HepG2 (cell line): ENCODE results near the gene VPS52. TPM values are rescaled to one million over a fixed set of nuclear protein-coding genes. Genes with fewer than 3 reads are reported as not detected.

Experiments
- BCLAF1 ChIP-seq: fragments of 450-650 bp; IDR thresholded peaks from 2 replicates; pipeline ENCODE4 v1.6.1; 2017; ENCODE audit warnings: mild to moderate bottlenecking
- EED ChIP-seq: sonication (generic); formaldehyde crosslinking; IDR thresholded peaks from 2 replicates; pipeline ENCODE4 v1.5.0; 2020; ENCODE audit warnings: mild to moderate bottlenecking, missing genetic modification reagents
- ETV6 ChIP-seq: sonication (generic); formaldehyde crosslinking; conservative IDR thresholded peaks from 2 replicates; pipeline ENCODE4 v1.4.0; 2020; ENCODE audit warnings: missing genetic modification reagents
- HMG20B ChIP-seq: conservative IDR thresholded peaks from 2 replicates; pipeline ENCODE4 v1.6.1; 2016; ENCODE audit warnings: missing genetic modification reagents, missing compliant biosample characterization
- IKZF4 ChIP-seq: sonication (generic); formaldehyde crosslinking; IDR thresholded peaks from 2 replicates; pipeline ENCODE4 v1.5.1; 2020; ENCODE audit warnings: borderline replicate concordance, mild to moderate bottlenecking, low read depth, missing genetic modification reagents; ENCODE audit errors: not compliant biosample characterization
- RARA ChIP-seq: IDR thresholded peaks from 2 replicates; pipeline ENCODE4 v1.6.1; 2016; ENCODE audit warnings: missing genetic modification reagents, missing compliant biosample characterization
- TBP ChIP-seq: sonication (generic); formaldehyde crosslinking; IDR thresholded peaks from 2 replicates; pipeline ENCODE4 v1.5.0; 2020; ENCODE audit warnings: missing genetic modification reagents
- ZC3H13 ChIP-seq: sonication (generic); formaldehyde crosslinking; IDR thresholded peaks from 2 replicates; pipeline ENCODE4 v1.8.1; 2023; ENCODE audit warnings: mild to moderate bottlenecking, missing genetic modification reagents, moderate library complexity
- ZFP91 ChIP-seq: sonication (generic); formaldehyde crosslinking; IDR thresholded peaks from 2 replicates; pipeline ENCODE4 v1.9.0; 2022; ENCODE audit warnings: missing genetic modification reagents, mild to moderate bottlenecking, borderline replicate concordance
- ZNF18 ChIP-seq: sonication (generic); formaldehyde crosslinking; IDR thresholded peaks from 2 replicates; pipeline ENCODE4 v1.8.0; 2022; ENCODE audit warnings: mild to moderate bottlenecking, missing genetic modification reagents; ENCODE audit not compliant: insufficient replicate concordance
- ZNF260 ChIP-seq: sonication (generic); formaldehyde crosslinking; IDR thresholded peaks from 2 replicates; pipeline ENCODE4 v1.4.0; 2020; ENCODE audit warnings: missing genetic modification reagents, low read depth, mild to moderate bottlenecking, borderline replicate concordance
- ZNF318 ChIP-seq: sonication (generic); formaldehyde crosslinking; IDR thresholded peaks from 2 replicates; pipeline ENCODE4 v1.4.0; 2020; ENCODE audit warnings: mild to moderate bottlenecking, missing genetic modification reagents
- ZNF746 ChIP-seq: sonication (generic); formaldehyde crosslinking; IDR thresholded peaks from 2 replicates; pipeline ENCODE4 v1.8.0; 2022; ENCODE audit warnings: mild to moderate bottlenecking, missing genetic modification reagents
- polyA plus RNA-seq, 8 experiments: library from polyadenylated mRNA; depleted of rRNA in 3 of 8; stranded (reverse) in 7 of 8; unstranded in 1 of 8; fragments of >200 nt; fragmentation: Illumina TruSeq in 4 of 8; extraction: Trizol in 4 of 8; gene quantifications; 2 replicates each; pipeline versions ENCODE4 v1.2.1 to v1.2.3, GENCODE V29; 2011 to 2016; ENCODE audit warnings: low read depth in 4 of 8, missing spikeins in 1 of 8, mixed read lengths in 1 of 8; ENCODE audit not compliant: insufficient read depth in 1 of 8
- total RNA-seq, 5 experiments: library from RNA; depleted of rRNA; stranded (reverse); fragments of >200 nt; fragmentation: Illumina TruSeq; extraction: Trizol; gene quantifications; 2 replicates each; pipeline ENCODE4 v1.2.3, GENCODE V29; 2016; ENCODE audit warnings: low read depth in 1 of 5

Gene VPS52
- total and polyA plus RNA-seq, 2 of the 13 experiments (the other 11 are each of a cell fraction or from before 2014, with no cell fraction given), result 48.9 to 85.5 TPM

- TF ChIP-seq HMG20B (CRISPR knock-in tag) (peak; percentile 42; the same call in 1 of the 2 replicates), ZNF746 (0 out of 2 replicates have a peak, but pooled peaks have one; percentile 52), ZC3H13 (peak; percentile 92), RARA (CRISPR knock-in tag) (0 out of 2 replicates have a peak, but pooled peaks have one; percentile 2), ZNF18 (CRISPR knock-in tag) (peak; percentile 49), BCLAF1 (no peak), IKZF4 (CRISPR knock-in tag) (peak; percentile 40), ETV6 (peak; percentile 38; the same call in 1 of the 2 replicates), EED (peak; percentile 66; the same call in 1 of the 2 replicates), ZNF260 (no peak), TBP (no peak), ZNF318 (CRISPR knock-in tag) (peak; percentile 80; the same call in 1 of the 2 replicates), ZFP91 (CRISPR knock-in tag) (peak; percentile 84; the same call in 1 of the 2 replicates)
Observed at GRCh38 chr6:33313709-33314514, 42.2 kb upstream of the VPS52 start, which contains the start of gene TAPBP (continued).
